SK-N-SH (cell line): ENCODE measurements around the gene FBXO31.

Experiments
- CTCF ChIP-seq: fragments of 200-600 bp; sonication (generic); IDR thresholded peaks from 2 replicates; pipeline ENCODE4 v1.6.1; 2017; ENCODE audit warnings: antibody characterized with exemption, mild to moderate bottlenecking, moderate library complexity
- EP300 ChIP-seq, 2 experiments: IDR thresholded peaks; 2 replicates each; pipeline versions ENCODE4 v1.4.0 to v1.6.1; 2012; ENCODE audit warnings: borderline replicate concordance in 1 of 2, low read depth in 1 of 2, low read length in 1 of 2
- EZH2phosphoT487 ChIP-seq: fragments of 200-600 bp; sonication (generic); IDR thresholded peaks from 2 replicates; pipeline ENCODE4 v1.6.1; 2017; ENCODE audit warnings: low read depth, mixed run types, mild to moderate bottlenecking, antibody characterized with exemption, moderate library complexity, borderline replicate concordance
- FOXM1 ChIP-seq: IDR thresholded peaks from 2 replicates; pipeline ENCODE4 v1.4.0; 2012; ENCODE audit warnings: low read depth, mild to moderate bottlenecking
- GABPA ChIP-seq: IDR thresholded peaks from 2 replicates; pipeline ENCODE4 v1.4.0; 2012; ENCODE audit warnings: low read depth, mild to moderate bottlenecking
- JUND ChIP-seq: IDR thresholded peaks from 2 replicates; pipeline ENCODE4 v1.4.0; 2012
- MXI1 ChIP-seq: IDR thresholded peaks from 2 replicates; pipeline ENCODE4 v1.6.1; 2012; ENCODE audit warnings: mild to moderate bottlenecking, low read depth, low read length, improper control_type of control experiment
- RAD21 ChIP-seq: IDR thresholded peaks from 2 replicates; pipeline ENCODE4 v1.6.1; 2012; ENCODE audit warnings: mild to moderate bottlenecking, low read length
- RFX5 ChIP-seq: IDR thresholded peaks from 2 replicates; pipeline ENCODE4 v1.6.1; 2012; ENCODE audit warnings: mild to moderate bottlenecking, improper control_type of control experiment, low read length
- RXRA ChIP-seq: IDR thresholded peaks from 2 replicates; pipeline ENCODE4 v1.4.0; 2012; ENCODE audit warnings: low read depth, mild to moderate bottlenecking, borderline replicate concordance
- TAF1 ChIP-seq: IDR thresholded peaks from 2 replicates; pipeline ENCODE4 v1.6.1; 2012; ENCODE audit warnings: low read depth, mild to moderate bottlenecking, low read length, moderate library complexity, borderline replicate concordance
- YY1 ChIP-seq: IDR thresholded peaks from 2 replicates; pipeline ENCODE4 v1.4.0; 2012; ENCODE audit warnings: low read depth, mild to moderate bottlenecking
- TF ChIP-seq, protein P1 (sequence below): IDR thresholded peaks from 2 replicates; pipeline ENCODE4 v1.4.0; 2012; ENCODE audit warnings: low read depth

GRCh38 chr16:87322833-87323726 is 60.5 kb downstream of the FBXO31 start:
- TF ChIP-seq, protein P1, sequence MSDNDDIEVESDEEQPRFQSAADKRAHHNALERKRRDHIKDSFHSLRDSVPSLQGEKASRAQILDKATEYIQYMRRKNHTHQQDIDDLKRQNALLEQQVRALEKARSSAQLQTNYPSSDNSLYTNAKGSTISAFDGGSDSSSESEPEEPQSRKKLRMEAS, result no peak
- TF ChIP-seq YY1 (no peak), CTCF (no peak), RAD21 (no peak), FOXM1 (no peak), JUND (no peak), MXI1 (no peak), GABPA (no peak), EZH2phosphoT487 (no peak), EP300 (IDR thresholded peaks at IDR 0.05; ENCODE audit: borderline replicate concordance in 1 of 2, low read depth in 1 of 2, low read length in 1 of 2) (no peak), RFX5 (no peak), TAF1 (no peak), RXRA (no peak)
